Frontal cortex (tissue), 4 donors: ENCODE measurements around the gene CYP4F2. TPM values are rescaled to one million over a fixed set of nuclear protein-coding genes. Genes with fewer than 3 reads are reported as not detected.
A peak's percentile ranks its signal among the peaks of the same experiment; 100 is the strongest.
"Not testable (repeated sequence)": the region's sequence is repeated elsewhere in the genome, so short reads cannot be mapped to it uniquely, and the experiment has no call there.

Experiments used
- DNase-seq, 2 donors: peaks; one replicate each; pipeline ENCODE4 v3.0.0; 2012; ENCODE audit warnings: low spot score in 2 of 2
- FAIRE-seq: peaks from 2 replicates; lab custom pipeline; 2012; peaks lifted over from hg19 to GRCh38; lab: Jason Lieb, UNC
- total RNA-seq: library from RNA; depleted of rRNA; stranded (reverse); fragments of >200 nt; gene quantifications from one replicate; pipeline ENCODE4 v1.2.3, GENCODE V29; 2014
- donor health status: control.
- donor health status: control.
- donor health status: control.

CYP4F2 gene
- total RNA-seq, 1 donor from 2014 or later = not detected

- FAIRE-seq (no peak), DNase-seq (no peak)
Observed at GRCh38 chr19:15863272-15863671, 34.6 kb downstream of the CYP4F2 start.

DNA sequence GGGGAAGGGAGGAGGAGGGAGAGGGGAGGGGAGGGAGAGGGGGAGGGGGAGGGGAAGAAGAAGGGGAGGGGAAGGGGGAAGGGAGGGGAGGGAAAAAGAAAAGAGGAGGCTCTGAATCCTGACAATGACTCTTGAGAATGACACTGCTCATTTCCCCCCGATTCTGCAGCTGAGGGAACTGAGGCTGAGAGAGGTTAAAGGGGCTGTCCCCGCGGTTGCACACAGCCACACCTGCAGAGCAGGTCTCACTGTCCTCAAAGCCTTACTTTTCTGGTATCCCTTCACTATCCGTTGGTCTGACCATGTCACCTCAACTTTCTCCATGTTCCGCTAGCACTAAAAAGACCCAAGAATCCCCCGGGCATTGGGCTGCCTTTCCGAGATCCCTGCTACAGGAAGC is 35.4 kb downstream of the CYP4F2 start:
- DNase-seq = no peak
- FAIRE-seq = no peak

DNA sequence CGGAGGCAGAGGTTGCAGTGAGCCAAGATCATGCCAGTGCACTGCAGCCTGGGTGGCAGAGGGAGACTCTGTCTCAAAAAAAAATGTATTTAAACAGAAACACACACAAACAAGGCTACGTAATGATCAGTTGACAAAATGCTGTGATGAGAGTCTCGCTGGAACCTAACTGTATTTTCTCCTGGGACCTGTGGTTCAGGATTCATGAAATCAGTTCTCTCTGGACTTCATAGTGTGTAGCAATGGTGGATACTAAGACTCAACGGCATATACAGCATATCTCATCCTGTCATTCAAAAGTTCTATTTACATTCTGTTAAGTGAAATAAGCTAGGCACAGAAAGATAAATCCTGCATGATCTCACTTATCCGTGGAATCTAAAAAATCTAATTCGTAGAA is 37.4 kb downstream of the CYP4F2 start:
- DNase-seq (no peak), FAIRE-seq (no peak)

DNA sequence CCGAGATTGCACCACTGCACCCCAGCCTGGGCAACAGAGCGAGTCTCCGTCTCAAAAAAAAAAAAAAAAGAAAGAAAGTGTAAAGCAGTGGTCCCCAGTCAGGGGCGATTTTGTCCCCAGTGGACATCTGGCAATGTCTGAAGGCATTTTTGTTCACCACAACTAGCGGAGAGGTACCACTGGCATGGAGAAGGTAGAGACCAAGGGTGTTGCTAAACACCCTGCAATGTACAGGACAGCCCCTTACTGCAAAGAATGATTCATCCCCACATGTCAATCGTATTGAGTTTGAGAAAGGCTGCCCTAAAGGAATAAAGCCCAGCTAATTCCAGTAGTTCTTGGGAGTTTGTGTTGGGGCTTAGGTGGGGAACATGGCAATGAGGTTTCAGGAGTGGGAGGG is 38.7 kb downstream of the CYP4F2 start:
- DNase-seq (no peak), FAIRE-seq (no peak)

DNA sequence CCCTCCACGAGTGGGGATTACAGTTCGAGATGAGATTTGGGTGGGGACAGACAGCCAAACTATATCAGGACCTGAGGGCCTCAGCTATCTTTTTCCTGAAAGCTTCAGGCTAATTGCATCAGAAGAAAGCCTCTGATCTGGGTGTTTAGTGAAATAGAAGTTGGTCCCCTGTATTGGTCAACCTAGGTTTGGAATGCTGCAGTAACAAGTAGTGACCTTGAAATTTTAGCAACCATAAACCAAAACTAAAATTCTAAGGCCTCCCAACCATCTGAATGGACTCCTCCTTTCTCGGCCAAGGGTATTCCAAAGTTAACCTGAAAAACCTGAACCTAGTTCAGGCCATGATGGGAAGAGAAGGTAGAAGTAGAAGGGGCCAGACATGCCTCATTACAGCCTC is 47.5 kb downstream of the CYP4F2 start:
- DNase-seq = no peak
- no peak for FAIRE-seq

DNA sequence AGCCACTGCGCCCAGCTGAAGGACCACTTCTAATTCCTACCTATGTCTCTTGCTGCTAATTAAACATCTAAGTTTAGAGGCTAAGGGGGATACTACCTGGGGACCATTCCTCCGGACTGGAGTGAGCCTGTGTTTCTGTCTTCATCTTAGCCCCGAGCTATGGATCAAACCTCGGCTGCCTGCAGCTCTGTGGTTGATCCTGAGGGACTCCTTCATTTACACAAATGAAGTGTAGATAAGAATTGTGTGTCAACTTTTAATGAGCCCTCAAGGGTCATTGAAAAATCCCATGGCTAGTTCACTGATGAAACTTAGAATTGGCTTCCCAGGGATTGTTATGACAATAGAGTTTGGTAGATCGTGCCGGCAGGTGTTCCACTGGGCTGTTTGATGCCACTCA is 51.0 kb downstream of the CYP4F2 start:
- DNase-seq = no peak
- FAIRE-seq = no peak

- FAIRE-seq, DNase-seq: not testable (repeated sequence)
Observed at GRCh38 chr19:15843894-15844222, 54.0 kb downstream of the CYP4F2 start.

DNA sequence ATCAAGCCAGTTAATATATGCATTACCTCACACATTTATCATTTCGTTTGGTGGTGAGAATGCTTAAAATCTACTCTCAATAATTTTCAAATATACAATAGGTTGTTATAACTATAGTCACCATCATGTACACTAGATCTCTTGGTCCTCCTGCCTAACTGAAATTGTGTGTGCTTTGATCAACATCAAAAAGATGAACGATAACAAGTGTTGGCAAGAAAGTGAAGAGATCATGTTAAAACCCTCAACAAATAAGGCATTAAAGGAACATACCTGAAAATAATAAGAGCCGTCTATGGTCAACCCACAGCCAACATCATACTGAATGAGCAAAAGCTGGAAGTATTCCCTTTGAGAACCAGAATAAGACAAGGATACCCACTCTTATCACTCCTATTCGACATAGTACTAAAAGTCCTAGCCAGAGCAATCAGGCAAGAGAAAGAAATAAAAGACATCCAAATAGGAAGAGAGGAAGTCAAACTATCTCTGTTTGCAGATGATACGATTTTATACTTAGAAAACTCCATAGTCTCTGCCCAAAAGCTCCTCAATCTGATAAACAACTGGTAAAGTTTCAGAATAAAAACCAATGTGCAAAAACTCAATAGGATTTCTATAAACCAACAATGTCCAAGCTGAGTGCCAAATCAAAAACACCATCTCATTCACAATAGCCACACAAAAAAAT is 54.5 kb downstream of the CYP4F2 start:
- FAIRE-seq (no peak), DNase-seq (no peak)

DNA sequence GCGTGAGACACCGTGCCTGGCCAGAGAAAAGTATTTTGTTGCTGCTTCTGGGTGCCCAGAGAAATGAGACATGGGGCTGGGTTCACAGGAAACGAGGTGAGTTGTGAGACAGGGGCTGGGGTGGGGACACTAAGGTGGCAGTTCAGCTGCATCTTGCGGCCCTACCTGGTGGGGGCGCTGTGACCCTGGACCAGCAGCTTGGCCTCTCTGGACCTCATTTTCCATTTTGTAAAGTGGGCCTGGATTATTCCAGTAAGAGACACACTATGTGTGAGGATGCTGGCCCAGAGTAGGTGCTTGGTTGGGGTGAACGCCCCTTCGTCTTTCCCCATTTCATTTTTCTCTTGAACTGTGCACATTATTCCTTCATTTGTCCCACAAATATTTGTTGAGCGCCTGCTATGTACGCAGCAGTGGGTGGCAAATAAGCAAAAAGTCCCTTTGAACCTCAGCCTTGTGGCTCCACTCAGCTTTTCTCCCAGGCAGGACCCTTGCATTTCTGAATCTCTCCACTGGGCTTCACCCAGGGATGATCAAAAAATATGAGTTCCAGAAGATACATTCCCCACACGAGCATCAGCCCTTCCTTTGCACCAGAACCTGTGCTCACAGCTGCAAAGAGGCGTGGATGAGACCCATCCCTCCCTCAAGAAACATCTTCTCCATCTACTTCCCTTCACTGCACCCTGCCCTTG is 55.9 kb downstream of the CYP4F2 start:
- DNase-seq = no peak
- no peak for FAIRE-seq

GRCh38 chr19:15840833-15841232 is 57.0 kb downstream of the CYP4F2 start:
- no peak for DNase-seq
- no peak for FAIRE-seq

- not testable (repeated sequence) for FAIRE-seq, DNase-seq
Observed at GRCh38 chr19:15839888-15840287, 58.0 kb downstream of the CYP4F2 start.

DNA sequence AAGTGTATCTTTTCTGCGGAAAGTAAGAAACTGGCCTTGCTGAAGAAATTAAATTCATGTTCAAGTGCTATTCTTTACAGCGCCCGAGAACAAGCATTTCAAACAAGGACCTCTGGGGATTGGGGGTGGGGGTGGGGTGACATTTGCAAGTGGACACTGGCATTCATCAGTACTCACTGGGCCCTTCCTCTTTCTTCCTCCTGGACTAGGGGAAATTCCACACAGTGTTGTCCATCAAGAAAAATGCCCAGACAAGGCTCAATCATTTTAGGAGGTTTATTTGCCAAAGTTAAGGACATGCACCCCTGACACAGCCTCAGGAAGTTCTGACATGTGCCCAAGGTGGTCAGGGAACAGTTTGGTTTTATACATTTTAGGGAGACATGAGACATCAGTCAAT is 59.5 kb downstream of the CYP4F2 start:
- FAIRE-seq = no peak
- DNase-seq = no peak

GRCh38 chr19:15837221-15837731 is 60.6 kb downstream of the CYP4F2 start:
- no peak for FAIRE-seq
- DNase-seq = no peak

DNA sequence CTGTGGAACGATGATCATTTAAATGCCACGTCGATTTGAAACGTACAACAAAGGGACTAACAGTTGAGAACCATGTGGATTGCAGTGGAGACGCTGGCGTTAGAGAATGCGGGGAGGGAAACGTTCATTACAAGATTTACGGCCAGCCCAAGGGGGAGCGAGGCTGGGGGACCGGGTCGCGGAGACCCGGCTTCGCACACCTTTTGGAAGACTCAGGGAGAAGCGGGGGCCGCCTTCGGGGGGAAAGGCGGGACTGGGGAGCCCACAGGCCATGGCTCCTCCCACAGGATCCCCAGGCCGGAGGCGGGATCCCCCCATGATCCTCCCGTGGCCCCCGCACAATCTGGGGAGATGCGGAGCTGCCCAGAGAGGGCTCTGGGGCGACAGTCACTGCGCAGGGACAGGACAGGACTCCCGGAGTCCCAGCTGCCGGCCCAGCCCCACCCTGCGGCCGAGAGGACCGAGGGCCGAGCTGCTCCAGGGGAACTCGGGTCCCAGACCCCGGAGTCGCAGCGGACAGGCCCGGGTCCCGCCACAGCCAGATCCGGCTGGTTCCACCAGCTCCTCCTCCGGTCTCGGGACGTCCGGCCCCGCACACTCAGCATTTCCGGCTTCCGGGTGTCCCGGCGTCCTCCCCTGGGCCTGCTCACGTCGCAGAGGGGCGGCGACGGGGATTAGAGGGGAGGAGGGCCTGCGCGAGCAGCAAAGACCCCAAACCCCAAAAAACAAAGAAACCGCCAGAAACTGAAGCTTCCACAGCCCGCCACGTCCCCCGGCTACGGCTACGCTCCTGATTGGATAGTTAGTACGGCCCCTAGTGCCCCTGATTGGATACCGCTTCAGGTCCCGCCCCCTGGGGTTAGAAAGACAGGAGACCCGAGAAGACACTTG is 61.3 kb downstream of the CYP4F2 start:
- DNase-seq = peak; percentile 83 to 89
- peak; percentile 70 for FAIRE-seq

DNA sequence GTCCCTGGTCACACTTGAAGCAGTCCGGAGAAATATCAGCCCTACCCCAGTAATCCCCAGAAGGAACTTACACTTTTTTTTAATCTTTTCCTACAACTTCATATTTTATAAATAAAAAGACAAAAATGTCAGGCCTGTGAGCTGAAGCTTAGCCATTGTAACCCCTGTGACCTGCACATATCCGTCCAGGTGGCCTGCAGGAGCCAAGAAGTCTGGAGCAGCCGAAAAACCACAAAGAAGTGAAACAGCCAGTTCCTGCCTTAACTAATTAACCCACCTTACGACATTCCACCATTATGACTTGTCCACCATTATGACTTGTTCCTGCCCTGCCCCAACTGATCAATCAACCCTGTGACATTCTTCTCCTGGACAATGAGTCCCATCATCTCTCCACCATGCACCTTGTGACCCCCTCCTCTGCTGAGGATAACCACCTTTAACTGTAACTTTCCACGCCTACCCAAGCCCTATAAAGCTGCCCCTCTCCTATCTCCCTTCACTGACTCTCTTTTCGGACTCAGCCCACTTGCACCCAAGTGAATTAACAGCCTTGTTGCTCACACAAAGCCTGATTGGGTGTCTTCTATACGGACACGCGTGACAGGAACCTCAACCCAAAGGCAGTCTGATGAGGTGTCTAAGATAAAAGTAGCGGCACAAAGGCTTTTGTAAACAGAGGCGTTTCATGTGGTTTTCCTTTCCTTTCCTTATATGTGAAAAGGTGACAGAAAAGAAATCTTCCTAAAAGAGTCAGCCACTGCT is 62.1 kb downstream of the CYP4F2 start:
- DNase-seq, FAIRE-seq: not testable (repeated sequence)

- FAIRE-seq, DNase-seq: not testable (repeated sequence)
Observed at GRCh38 chr19:15834232-15834631, 63.6 kb downstream of the CYP4F2 start.

- DNase-seq (no peak), FAIRE-seq (no peak)
Observed at GRCh38 chr19:15831626-15832025, 66.2 kb downstream of the CYP4F2 start.

DNA sequence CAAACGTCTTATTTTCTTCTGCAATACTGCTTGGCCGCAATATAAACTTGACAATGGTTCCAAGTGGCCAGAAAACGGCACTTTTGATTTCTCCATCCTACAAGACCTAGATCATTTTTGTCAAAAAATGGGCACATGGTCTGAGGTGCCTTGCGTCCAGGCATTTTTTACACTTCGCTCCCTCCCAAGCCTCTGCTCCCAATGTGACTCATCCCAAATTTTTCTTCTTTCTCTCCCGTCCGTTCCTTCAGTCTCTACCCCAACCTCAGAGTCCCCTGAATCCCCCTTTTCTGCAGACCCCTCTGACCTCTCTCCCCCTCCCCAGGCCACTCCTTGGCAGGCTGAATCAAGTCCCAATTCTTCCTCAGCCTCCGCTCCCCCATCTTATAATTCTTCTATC is 68.1 kb downstream of the CYP4F2 start:
- no peak for FAIRE-seq
- no peak for DNase-seq

DNA sequence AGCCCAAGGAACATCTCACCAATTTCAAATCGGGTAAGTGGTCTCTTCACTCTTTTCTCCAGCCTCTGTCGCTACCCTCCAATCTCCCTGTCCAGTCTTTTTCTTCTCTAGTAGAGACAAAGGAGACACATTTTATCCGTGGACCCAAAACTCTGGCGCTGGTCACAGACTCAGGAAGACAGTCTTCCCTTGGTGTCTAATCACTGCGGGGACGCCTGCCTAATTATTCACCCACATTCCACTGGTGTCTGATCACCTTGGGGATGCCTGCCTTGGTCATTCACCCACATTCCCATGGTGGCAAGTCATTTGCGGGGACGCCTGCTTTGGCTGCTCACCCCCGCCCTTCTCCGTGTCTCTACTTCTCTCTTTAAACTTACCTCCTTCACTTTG is 68.6 kb downstream of the CYP4F2 start:
- DNase-seq (no peak), FAIRE-seq (no peak)
